AG09309 (cell line): ENCODE measurements around the gene SLC31A1.

Experiments used
- DNase-seq: peaks from one replicate; pipeline ENCODE4 v3.0.0-alpha.2; 2010; ENCODE audit warnings: low read depth
- H3K4me3 ChIP-seq: 2 replicates; pipeline ENCODE4 v1.5.1; 2011; ENCODE audit warnings: mild to moderate bottlenecking, low read depth, low read length, moderate library complexity; ENCODE audit not compliant: control insufficient read depth
- TF ChIP-seq, protein P1 (sequence below): IDR thresholded peaks from 2 replicates; pipeline ENCODE4 v1.5.1; 2011; ENCODE audit warnings: mild to moderate bottlenecking, low read depth, low read length, inconsistent platforms; ENCODE audit not compliant: insufficient read depth, control insufficient read depth; ENCODE audit errors: missing control alignments

Gene SLC31A1

DNA sequence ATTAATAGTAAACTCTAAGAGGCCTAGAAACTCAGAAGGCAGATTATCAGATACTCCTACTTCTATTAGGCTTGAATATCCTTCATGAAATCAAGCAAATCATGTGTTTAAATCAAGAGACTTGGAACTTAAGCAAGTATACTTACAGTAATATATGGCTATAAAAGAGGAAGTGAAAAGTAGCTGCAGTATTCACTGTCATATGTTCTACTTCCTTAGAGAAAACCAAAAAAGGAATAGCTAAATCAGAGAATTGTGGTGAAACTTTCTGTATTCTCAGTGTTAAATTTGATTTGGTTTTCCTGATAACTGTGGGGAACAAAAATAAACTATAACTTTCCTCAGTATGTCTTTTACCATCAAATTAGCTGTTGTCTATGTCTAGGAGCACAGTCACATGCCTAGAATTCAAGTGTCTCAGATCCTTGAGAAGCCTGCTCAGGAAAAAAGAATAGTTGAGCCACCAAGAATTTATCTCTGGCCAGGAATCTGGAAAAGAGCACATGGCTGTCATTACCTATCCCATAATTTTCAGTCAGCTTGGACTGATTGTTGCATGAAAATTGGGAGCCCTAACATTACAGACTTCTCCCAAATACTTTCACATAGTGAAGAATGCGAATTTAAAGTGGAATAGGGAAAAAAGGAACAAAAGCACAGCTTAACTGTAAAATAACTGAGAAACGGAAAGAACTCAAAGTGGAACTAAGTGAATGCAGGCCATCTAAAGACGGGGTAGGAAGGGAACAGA, 2.0 kb upstream of the SLC31A1 start:
- H3K4me3 ChIP-seq = no peak overlapping the region; the same call in 1 of the 2 replicates
- TF ChIP-seq, protein P1, sequence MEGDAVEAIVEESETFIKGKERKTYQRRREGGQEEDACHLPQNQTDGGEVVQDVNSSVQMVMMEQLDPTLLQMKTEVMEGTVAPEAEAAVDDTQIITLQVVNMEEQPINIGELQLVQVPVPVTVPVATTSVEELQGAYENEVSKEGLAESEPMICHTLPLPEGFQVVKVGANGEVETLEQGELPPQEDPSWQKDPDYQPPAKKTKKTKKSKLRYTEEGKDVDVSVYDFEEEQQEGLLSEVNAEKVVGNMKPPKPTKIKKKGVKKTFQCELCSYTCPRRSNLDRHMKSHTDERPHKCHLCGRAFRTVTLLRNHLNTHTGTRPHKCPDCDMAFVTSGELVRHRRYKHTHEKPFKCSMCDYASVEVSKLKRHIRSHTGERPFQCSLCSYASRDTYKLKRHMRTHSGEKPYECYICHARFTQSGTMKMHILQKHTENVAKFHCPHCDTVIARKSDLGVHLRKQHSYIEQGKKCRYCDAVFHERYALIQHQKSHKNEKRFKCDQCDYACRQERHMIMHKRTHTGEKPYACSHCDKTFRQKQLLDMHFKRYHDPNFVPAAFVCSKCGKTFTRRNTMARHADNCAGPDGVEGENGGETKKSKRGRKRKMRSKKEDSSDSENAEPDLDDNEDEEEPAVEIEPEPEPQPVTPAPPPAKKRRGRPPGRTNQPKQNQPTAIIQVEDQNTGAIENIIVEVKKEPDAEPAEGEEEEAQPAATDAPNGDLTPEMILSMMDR = no peak
- DNase-seq = no peak

DNA sequence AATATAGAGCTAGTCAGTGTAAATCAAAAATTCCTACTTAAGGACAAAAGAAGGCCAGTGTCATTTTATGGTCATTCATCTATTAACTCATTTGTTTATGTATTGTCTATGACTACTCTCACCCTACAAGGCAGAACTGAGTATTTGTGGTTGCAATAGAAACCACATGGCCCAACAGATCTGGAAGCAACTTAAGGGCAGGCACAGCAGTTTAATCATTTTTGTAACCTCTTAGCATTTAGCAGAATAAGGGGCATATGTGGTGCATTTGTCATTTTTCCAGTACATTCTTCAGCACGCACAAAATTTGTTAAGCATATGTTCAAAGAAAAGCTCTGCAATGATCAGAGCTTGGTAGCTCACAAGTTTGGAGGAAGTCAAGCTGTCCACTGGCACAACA, 1.4 kb upstream of the SLC31A1 start:
- peak; percentile 37 for DNase-seq
- TF ChIP-seq, protein P1 = no peak
- peak overlapping the region; percentile 89 for H3K4me3 ChIP-seq

DNA sequence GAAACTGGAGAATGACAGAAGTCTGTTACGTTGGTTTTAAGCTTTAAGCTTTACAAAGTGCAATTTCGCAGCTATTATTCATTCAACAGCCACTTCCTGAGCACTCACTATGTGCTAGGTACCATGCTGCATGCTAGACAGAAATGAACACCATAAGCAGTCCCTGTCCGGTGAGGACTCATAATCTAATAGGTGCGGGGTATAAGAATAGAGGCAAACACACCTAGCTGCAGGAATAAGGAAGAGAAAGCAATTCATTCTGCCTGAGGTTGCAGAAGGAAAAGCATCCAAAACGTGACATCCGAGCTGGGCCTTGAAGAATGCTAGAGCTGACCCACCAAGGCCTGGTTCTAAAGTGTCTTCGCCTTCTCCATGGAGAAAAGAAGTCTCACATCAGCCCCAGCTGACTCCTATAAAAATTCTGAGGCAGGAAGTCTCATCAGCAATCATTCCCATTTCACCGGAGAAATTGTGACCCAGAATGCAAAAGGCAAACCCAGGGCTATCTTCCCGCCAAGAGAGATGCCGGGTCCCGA, 809 bp upstream of the SLC31A1 start:
- no peak for DNase-seq
- TF ChIP-seq, protein P1 = no peak
- H3K4me3 ChIP-seq = peak overlapping the region; percentile 89

DNA sequence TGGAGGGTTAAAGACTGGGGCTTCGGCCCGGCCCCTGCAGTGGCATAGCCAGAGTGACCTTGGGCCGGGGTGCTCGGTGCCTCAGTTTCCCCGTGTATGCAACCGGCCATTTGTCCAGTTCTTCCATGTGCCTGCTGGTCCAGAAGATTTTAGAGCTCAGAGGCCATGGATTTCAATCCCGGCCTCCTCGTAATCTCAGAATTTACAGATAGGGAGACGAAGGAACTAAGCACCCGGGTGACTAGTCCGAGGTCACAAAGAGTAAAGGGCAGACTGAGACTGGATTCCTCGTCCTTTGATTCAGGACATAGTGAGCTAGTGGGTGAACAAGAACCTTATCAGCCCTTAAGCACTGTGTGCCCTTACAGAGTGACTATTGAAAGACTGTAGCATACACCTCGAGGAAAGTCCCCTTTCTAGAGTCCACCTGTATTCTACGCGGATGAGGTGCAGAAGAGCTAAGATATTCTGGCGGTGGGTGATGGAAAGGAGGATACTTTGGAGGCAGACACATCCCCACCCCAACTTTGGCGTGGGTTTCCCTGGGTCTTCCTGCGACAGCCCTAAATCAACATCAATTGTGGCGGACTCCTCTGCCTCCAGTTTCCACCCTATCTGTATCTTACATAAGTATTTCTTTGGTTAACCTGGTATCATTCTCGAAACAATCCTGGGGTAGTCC, 597 bp downstream of the SLC31A1 start:
- DNase-seq = no peak
- TF ChIP-seq, protein P1 = no peak
- H3K4me3 ChIP-seq = peak overlapping the region; percentile 89

DNA sequence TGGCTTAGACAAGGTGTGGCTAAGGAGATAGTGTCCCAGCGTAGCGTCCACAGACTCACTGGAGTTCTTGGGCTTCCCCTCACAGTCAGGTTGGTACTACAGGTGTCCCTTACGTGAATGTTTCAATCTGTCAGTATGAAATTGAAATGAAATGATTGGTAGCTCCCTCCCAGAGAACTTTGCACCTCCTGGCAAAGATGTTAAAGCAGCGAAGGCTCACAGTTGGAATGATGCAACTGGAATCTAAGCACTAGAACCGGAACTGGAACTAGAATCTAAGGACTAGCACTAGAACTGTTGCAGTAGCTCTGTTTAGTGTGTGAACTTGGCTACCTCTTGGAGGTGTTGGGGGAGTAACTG, 1.1 kb downstream of the SLC31A1 start:
- H3K4me3 ChIP-seq = peak overlapping the region; percentile 89
- DNase-seq = peak; percentile 23
- TF ChIP-seq, protein P1 = no peak

DNA sequence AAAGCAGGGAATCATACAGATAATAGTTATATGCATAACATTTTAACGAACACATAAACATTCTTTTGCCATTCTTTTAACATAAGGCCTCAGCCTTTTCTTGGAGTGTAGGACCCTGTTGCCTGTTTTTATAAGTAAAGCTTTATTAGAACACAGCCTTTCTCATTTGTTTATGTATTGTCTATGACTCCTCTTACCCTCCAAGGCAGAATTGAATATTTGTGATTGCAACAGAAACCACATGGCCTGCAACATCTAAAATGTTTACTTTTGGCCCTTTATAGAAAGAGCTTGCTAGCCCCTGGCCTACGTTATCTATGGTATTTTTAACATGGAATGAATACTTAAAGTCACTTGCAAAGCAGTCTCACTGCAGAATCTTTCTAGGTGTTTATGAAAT, 2.6 kb downstream of the SLC31A1 start:
- DNase-seq = peak; percentile 16
- TF ChIP-seq, protein P1 = no peak
- no peak overlapping the region for H3K4me3 ChIP-seq
